ENCODE measurements around the gene GBA3. TPM values are rescaled to one million over a fixed set of nuclear protein-coding genes. Genes with fewer than 3 reads are reported as not detected.

The GBA3 gene
- total RNA-seq, 1 experiment from 2014 or later = not detected

- Histone ChIP-seq H3K9ac (ENCODE audit: low read length) (no peak overlapping the region), H3K79me2 (ENCODE audit: insufficient read depth, low read length) (no peaks in the 10 kb centered on the region), H3K4me1 (ENCODE audit: control insufficient read depth in 1 of 2, insufficient read depth in 2 of 2, low read length in 2 of 2) (no peaks in the 10 kb centered on the region), H2AFZ (ENCODE audit: low read depth, low read length, poor library complexity, severe bottlenecking) (no peak overlapping the region), H4K20me1 (ENCODE audit: insufficient read depth) (no peaks in the 10 kb centered on the region), H3K9me3 (ENCODE audit: control insufficient read depth in 1 of 2, insufficient read depth in 1 of 2, low read depth in 1 of 2, low read length in 2 of 2) (peaks cover 0 to 4% of the 10 kb centered on the region in 2 experiments; a peak in 1 of 4 replicates), H3K27ac (ENCODE audit: low read depth, low read length) (no peak overlapping the region), H3K36me3 (ENCODE audit: control insufficient read depth in 1 of 2, insufficient read depth in 2 of 2, low read length in 2 of 2) (no peaks in the 10 kb centered on the region), H3K27me3 (ENCODE audit: insufficient read depth, low read length) (no peaks in the 10 kb centered on the region), H3K4me2 (ENCODE audit: low read length) (no peak overlapping the region), H3K4me3 (replicated peaks in 1 of 2; ENCODE audit: low read depth in 1 of 2, low read length in 2 of 2) (no peak overlapping the region), H3K9me2 (ENCODE audit: insufficient read depth) (no peaks in the 10 kb centered on the region)
- ATAC-seq (no peak), DNase-seq (ENCODE audit: low read depth, low spot score) (no peak)
- CTCF ChIA-PET = no interaction called here
- RAD21 ChIA-PET (ENCODE audit: low non-redundant PET in 1 of 2, low total read pairs in 2 of 2, uncharacterized antibody in 2 of 2, unreplicated experiment in 2 of 2) = no interaction called here
- TF ChIP-seq EZH2 (IDR thresholded peaks at IDR 0.05) (no peak), TCF7L2 (IDR thresholded peaks at IDR 0.05; ENCODE audit: borderline replicate concordance, extremely low read depth, insufficient read depth, insufficient read length) (no peak), ELF1 (IDR thresholded peaks at IDR 0.05; ENCODE audit: borderline replicate concordance, low read depth) (no peak), CBX3 (IDR thresholded peaks at IDR 0.05; ENCODE audit: low read depth) (no peak), YY1 (IDR thresholded peaks at IDR 0.05; ENCODE audit: extremely low read depth, insufficient replicate concordance, low read depth, low read length) (no peak), SP1 (IDR thresholded peaks at IDR 0.05; ENCODE audit: low read depth) (no peak), ZBTB33 (IDR thresholded peaks at IDR 0.05; ENCODE audit: extremely low read depth, insufficient replicate concordance, low read length) (no peak), EZH2phosphoT487 (IDR thresholded peaks at IDR 0.05; ENCODE audit: borderline replicate concordance) (no peak), EGR1 (IDR thresholded peaks at IDR 0.05; ENCODE audit: low read depth) (no peak), RAD21 (IDR thresholded peaks at IDR 0.05; ENCODE audit: low read depth) (no peak)
- intact Hi-C loops (cut with micrococcal nuclease) = no loop called here
- no TSS peak for BruUV-seq (replicated peaks)
- POLR2A ChIA-PET = no interaction called here
These were observed 149.8 kb downstream of the GBA3 start for GRCh38 chr4:22842360-22843018.
